ENCODE results near the gene ADAMTS15. TPM values are rescaled to one million over a fixed set of nuclear protein-coding genes. Genes with fewer than 3 reads are reported as not detected.

ADAMTS15 gene
- total RNA-seq (2014; rRNA removed; shearing (Covaris generic)), result 9.0 and 12.0 TPM in 2 replicates

DNA sequence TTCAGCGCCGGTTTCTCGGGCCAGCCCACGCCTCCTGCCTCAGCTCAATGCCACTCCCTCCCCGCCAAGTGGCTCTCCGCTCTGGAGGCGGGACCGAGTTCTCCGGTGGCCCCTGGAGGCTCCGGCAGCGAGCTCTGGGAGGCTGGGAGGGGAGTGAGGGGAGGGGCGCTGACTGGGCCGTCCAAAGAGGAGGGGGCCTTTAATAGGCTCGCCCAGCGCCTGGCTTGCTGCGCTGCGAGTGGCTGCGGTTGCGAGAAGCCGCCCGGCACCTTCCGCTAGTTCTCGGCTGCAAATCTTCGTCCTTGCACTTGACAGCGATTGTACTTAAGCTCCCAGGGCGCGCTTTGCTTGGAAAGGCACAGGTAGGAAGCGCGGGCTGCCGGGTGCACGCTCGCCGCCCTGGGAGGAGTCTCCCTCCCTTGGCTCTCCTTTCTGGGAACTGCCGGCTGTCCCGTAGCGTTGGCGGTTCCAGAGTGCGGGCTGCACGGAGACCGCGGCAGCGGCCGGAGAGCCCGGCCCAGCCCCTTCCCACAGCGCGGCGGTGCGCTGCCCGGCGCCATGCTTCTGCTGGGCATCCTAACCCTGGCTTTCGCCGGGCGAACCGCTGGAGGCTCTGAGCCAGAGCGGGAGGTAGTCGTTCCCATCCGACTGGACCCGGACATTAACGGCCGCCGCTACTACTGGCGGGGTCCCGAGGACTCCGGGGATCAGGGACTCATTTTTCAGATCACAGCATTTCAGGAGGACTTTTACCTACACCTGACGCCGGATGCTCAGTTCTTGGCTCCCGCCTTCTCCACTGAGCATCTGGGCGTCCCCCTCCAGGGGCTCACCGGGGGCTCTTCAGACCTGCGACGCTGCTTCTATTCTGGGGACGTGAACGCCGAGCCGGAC, at the start of gene ADAMTS15:
Gene ADAMTS15 (plus strand): TSS at position 230 of the 894 bp plus-strand sequence. CDS start 329 bp downstream, at position 559.
- DNase-seq (ENCODE audit: low read depth), result peak; percentile 93

DNA sequence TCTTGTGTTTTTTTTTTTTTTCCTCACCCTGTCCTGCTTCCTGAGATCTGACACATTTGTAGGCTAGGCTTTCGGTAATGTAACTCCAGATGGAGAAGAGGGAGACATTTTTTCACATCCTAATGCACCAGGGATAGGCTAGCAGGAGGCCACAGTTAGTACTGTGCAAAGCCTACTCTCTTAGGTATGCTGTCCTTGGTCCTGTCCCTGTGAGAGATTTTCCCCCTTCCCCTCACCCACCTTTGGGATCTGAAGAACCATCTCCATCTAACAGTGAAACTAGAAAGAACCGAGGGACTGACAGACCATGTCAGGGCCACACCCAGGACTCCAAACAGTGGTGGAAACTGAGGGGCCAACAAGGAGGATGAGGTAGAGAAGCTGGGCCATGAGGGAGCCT, 49.2 kb upstream of the ADAMTS15 start:
- no peak for DNase-seq (ENCODE audit: low read depth)

GRCh38 chr11:130400781-130401483, 47.5 kb upstream of the ADAMTS15 start:
- no peak for DNase-seq (ENCODE audit: low read depth)

DNA sequence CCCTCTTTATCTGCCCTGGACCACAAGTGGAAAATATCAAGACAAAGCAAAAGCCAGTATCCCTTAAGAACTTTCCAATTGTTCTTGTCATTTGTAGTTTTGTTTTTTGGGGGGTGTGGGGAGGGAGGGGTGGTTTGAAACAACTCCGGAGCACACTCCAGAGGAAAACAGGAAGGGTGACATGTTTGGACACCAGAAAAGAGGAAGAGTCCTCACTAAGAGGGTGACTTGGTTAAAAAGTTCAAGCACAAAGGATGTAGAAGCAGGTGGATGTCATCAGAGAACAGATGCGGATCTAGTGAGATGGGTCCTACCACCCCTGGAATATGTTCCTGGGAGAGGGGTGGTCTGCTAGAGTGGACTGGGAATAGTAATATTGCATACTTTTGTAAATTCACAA, 45.9 kb upstream of the ADAMTS15 start:
- no peak for DNase-seq (ENCODE audit: low read depth)

DNA sequence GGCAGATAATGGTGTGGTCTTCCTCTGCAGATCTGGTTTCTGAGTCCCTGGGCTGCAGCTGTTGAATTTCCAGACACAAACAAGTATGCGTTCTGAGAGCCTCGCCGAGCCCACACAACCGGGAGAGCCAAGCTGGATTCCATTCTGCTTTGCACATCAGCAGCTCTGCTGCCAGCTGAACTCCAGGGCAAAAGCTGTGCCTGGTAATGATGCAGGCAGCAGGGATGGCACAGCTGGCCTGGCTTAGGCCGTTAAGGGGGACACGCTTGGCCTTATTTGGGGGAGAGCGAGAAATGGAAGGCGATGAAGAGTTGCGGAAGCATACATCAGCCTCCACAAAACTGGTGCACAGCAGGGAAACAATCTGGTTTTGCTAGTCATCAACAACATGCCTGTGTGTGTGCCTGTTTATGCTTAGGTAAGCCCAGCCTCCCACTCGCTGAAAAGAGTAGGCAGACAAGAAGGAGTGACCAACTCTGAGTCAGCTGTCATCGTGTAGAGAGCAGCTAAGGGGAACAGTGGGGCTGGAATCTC, 45.1 kb upstream of the ADAMTS15 start:
- DNase-seq (ENCODE audit: low read depth), result peak; percentile 86

GRCh38 chr11:130403967-130404366, 44.5 kb upstream of the ADAMTS15 start:
- no peak for DNase-seq (ENCODE audit: low read depth)

DNA sequence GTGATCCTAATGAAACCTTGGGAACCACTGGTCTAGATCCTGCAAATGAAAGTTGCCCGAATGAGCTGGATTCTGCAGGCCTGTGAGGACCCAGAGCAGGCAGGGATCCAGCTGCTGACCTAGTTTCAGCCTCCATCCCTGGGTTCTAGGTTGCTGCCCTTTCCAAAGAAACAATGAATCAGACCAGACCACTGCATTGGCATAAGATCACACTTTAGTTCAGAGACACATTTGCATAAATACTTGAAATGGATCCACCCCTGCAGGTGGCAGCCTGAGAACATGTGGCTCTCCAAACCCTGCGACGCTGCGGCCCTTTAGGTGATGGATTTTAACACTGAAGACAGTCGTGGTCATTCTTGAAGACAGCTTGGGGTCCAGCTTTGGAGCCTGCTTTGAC, 43.7 kb upstream of the ADAMTS15 start:
- DNase-seq (ENCODE audit: low read depth), result no peak

DNA sequence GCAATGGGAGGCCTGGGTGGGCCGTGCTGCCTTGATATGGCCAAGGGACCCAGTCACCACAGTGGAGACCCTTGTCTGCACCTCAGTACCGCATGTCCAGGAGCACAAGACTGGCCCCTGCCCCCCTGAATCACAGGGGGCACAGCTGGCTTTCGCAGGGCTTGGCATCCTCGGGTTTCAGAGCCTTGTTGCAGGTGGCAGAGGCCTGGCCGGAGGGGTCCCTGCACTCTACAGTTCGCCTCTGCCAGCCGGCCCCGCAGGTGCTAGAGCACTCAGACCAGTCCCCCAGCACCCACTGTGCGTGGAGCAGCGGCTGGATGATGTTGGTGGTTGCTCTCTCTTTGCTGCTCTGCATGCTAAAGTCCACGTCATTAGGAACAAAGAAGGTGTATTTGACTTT, 43.0 kb upstream of the ADAMTS15 start:
- DNase-seq (ENCODE audit: low read depth), result no peak

DNA sequence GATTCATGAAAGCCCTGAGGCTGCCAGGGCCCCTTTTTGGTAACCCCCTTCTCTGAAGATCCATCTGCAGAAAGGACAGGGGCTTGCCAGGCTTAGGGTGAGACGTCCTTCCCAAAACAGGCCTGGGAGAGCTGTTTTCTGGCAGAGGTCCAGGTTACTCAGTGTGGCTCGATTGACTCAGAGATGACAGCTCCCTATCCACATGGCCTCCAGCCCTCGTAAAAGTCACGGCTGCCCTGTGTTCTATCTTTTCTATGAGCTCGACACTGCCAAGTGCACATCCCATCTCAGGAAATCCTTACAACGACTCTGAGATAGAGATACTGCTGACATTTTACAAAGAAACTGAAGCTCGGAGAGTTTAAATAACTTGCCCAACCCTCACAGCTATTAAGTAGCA, 40.5 kb upstream of the ADAMTS15 start:
- DNase-seq (ENCODE audit: low read depth), result peak; percentile 88

- DNase-seq (ENCODE audit: low read depth), result no peak
Measured at GRCh38 chr11:130408401-130408890, 40.0 kb upstream of the ADAMTS15 start.

DNA sequence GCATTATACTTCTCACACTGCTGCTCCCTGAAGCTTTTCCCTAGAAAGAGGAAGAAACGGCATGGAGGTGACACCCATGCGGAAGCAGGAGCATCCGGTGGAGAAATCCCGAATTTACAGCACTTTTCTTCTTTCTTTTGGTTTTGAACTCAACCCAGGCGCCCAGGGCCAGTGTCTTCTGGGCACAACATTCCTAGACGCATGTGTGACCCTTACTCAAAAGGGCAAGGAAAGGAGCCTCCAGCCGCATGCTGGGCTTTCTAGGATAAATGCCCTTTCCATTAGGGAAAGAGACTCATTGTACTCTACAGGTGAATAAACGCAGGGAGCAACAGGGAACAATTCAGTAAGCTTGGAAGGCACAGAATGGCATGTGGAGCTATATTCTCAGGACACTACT, 39.5 kb upstream of the ADAMTS15 start:
- no peak for DNase-seq (ENCODE audit: low read depth)

DNA sequence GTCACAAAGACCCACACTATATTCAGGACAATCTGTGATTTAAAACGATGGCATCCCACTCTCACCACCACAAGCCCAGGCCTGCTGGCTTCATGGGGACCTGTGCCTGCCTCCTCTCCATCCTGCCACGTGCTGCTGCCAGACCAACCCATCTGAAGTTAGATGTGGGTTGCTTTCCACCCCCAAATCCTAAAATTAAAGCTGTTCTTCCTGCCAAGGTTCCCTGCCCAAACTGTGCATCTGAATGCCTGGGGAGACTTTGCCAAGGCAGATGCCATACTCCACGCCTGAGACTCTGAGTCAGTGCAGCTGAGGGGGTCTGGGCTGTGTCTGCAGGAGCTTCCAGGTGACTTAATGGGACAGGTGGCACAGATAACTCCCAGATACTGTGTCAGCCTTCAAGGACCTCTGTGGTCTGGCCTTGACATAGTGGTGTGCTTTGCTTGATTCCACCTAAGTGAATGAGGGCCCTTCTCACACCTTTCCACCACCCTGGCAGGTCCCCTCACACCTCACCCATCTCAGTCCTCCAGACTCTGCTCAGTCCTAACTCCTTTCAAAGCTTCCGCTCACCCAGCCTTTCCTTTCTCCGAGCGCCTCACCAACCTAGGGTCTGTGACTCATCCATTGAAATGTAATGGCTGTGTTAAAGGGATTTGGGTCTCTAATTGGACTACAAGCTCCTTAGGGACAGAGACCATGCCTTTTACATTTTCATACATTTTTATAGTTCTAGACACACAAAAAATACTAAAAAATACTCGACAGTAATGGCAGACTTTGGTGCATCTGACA, 38.7 kb upstream of the ADAMTS15 start:
- no peak for DNase-seq (ENCODE audit: low read depth)

GRCh38 chr11:130411223-130411622, 37.2 kb upstream of the ADAMTS15 start:
- peak; percentile 65 for DNase-seq (ENCODE audit: low read depth)

DNA sequence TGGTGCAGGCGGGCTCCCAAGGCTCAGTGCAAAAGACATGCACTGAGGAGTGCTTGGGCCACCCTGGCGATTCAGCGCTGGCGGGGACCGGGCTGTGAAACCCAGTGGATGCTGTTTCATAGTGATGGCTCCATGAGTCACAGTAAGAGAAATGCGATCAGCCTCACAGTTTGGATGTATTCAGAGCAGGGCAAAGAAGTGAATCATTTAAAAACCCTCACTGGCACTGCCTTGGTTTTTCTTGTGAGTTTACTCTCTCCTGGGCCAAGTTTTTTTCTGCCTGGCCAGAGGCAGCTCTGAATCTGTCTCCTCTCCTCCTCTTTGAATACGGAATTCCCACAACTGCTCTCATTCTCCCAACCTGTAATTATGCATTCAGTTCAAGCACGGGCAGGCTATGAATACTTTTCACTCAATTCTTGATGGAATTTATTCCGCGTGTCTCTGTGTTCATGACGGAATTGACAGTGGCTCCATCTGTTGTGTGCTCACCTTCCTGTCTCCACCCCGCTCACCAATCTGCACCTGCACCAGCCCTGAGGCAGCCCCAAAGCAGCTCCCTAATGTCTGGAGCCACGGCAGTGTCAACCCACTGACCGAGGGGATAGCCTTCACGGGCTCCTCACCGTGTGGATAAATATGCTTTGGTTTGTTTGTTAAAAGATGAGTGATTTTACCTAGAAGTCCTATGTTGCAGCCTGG, 34.9 kb upstream of the ADAMTS15 start:
- DNase-seq (ENCODE audit: low read depth), result peak; percentile 88

- DNase-seq (ENCODE audit: low read depth), result no peak
Measured at GRCh38 chr11:130414107-130415080, 34.1 kb upstream of the ADAMTS15 start.

DNA sequence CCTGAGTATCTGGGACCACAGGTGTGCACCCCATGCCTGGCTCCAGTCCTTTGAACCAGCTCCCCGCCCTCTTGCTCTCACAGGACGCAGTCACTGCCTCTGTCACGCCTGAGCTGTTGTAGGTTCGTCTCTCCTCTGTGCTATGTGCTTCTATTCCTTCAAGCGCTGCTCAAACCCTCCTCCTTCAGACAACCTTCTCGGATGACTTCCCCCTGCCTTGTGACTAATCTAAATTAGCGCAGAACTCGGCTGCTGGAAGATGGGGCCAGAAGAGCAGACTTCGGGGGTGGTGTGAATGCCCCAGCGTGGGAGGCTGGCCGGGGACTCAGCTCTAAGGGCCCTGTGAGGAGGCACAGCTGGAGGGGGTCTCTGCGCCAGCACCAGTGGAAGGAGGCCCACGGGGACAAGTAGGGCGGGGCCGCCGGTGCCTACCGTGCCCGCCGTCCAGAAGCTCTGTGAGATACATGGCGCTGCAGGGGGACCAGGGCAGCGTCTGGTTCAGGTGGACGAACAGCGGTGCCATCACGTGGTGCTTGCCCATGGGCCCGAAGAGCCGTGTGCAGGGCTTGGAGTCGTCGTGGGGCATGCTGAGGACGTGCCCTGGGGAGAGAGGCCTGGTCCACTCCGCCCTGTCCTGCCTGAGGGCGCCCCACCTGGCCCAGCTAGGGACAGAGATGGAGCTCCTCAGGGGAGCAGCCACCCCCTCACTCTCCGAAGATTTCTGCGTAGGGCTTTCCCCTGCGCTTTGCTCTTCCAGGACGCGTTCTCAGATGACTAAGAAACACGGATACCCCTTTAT, 32.5 kb upstream of the ADAMTS15 start:
- DNase-seq (ENCODE audit: low read depth), result no peak

DNA sequence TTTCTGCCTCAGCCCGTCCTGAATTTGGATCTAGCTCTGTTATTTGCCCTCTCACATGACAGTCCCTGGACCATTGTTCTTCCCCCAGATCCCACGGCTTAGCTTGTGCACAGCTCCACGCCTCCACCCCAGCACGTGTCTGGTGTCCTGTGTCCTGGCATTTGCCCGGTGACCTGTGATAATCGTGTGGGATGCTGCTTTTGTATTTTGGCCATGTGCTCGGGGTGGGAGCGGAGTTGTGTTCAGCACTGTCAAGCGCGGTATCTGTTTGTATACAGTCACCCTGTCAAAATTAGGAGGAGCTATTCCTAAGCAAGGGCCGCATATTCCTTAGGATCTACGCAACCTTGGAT, 31.9 kb upstream of the ADAMTS15 start:
- DNase-seq (ENCODE audit: low read depth), result no peak

DNA sequence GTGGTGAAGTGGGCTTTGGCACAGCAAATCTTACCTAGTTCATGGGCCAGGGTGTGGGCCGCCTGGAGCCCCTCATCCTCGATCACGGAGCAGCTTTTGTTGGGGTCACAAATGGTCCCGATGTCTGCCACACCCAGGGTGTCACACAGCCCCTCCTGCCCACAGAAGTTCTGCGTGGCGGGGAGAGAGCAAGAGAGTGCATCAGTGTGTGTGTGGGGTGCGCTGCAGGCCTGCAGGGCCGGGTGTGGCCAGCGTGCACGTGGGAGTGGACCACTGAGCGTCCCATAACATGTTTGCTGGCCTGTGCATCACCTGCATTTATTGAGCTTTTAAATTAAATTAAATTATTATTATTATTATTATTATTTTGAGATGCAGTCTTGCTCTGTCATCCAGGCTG, 31.5 kb upstream of the ADAMTS15 start:
- no peak for DNase-seq (ENCODE audit: low read depth)

DNA sequence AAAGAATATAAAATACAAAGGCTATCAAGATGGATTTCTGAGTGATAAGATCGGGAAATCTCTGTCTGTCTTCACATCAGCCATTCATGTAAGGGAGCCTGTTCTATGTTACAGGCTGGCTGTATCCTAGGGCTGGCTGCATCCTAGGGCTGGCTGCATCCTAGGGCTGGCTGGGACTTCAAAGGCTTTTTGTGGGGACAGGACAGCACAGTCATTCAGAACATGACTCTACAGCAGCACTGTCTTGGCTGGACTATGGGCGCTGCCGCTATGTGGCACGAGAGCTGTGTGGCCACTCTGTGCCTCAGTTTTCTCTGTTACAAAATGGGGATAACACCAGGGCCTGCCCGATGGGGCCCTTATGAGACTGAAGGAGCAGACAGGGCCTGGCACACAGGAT, 30.2 kb upstream of the ADAMTS15 start:
- no peak for DNase-seq (ENCODE audit: low read depth)

All from Daoy (cell line).